Tibial artery (tissue), 4 donors: Measurements from ENCODE around the gene HMGN4.

Source experiments
- DNase-seq, 2 donors: peaks; one replicate each; pipeline ENCODE4 v3.0.0-alpha.2; 2019
- H3K27ac ChIP-seq, 2 donors: fragments of 200-600 bp; sonication (generic) in 1 of 2; 1 replicate in 1 of 2; 2 replicates in 1 of 2; pipeline ENCODE4 v1.5.1; 2018 to 2019; ENCODE audit warnings: mild to moderate bottlenecking in 1 of 2
- H3K27me3 ChIP-seq, 2 donors: fragments of 200-600 bp; sonication (generic) in 1 of 2; one replicate each; pipeline versions ENCODE4 v1.5.1 to v1.6.0; 2016 to 2019
- H3K36me3 ChIP-seq, 3 donors: fragments of 200-600 bp; sonication (generic) in 2 of 3; one replicate each; pipeline ENCODE4 v1.5.1; 2016 to 2019; ENCODE audit warnings: mild to moderate bottlenecking in 2 of 3
- H3K4me1 ChIP-seq, 4 donors: fragments of 200-600 bp; sonication (generic) in 2 of 4; 1 replicate in 3 of 4; 2 replicates in 1 of 4; pipeline ENCODE4 v1.5.1; 2016 to 2019
- H3K4me3 ChIP-seq, 2 donors: fragments of 200-600 bp; sonication (generic) in 1 of 2; 1 replicate in 1 of 2; 2 replicates in 1 of 2; pipeline ENCODE4 v1.5.1; 2018 to 2019; ENCODE audit warnings: mild to moderate bottlenecking in 2 of 2
- H3K9me3 ChIP-seq, 3 donors: fragments of 200-600 bp; sonication (generic) in 1 of 3; one replicate each; pipeline ENCODE4 v1.5.1; 2016 to 2019
- intact Hi-C: fragments of 100-400 bp; cut with DNase I; formaldehyde crosslinking; loops from one replicate; pipeline ENCODE4 v1.15.0; 2023; ENCODE audit warnings: low total_unique reads
- TF ChIP-seq, protein P1 (sequence below), 2 experiments: fragments of 200-600 bp in 1 of 2; fragments of 450-650 bp in 1 of 2; IDR thresholded peaks; one replicate each; pipeline ENCODE4 v1.5.1; 2017 to 2019; ENCODE audit warnings: antibody characterized with exemption in 2 of 2, mild to moderate bottlenecking in 1 of 2, moderate library complexity in 1 of 2

HMGN4 gene

DNA sequence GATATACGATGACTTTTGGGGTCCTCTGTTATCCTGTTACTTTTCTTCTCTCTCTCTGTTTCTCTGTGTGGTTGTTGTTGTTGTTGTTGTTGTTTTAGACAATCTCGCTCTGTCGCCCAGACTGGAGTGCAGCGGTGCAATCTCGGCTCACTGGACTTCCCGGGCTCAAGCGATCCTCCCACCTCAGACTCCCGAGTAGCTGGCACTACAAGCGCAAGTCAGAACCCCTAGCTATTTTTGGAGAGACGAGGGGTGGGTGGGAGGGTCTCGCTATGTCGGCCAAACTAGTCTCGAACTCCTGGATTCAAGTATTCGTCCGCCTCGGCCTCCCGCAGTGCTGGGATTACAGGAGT is 39.5 kb downstream of the HMGN4 start:
- intact Hi-C loops, result no loop called here
- no peak for DNase-seq
- TF ChIP-seq, protein P1, sequence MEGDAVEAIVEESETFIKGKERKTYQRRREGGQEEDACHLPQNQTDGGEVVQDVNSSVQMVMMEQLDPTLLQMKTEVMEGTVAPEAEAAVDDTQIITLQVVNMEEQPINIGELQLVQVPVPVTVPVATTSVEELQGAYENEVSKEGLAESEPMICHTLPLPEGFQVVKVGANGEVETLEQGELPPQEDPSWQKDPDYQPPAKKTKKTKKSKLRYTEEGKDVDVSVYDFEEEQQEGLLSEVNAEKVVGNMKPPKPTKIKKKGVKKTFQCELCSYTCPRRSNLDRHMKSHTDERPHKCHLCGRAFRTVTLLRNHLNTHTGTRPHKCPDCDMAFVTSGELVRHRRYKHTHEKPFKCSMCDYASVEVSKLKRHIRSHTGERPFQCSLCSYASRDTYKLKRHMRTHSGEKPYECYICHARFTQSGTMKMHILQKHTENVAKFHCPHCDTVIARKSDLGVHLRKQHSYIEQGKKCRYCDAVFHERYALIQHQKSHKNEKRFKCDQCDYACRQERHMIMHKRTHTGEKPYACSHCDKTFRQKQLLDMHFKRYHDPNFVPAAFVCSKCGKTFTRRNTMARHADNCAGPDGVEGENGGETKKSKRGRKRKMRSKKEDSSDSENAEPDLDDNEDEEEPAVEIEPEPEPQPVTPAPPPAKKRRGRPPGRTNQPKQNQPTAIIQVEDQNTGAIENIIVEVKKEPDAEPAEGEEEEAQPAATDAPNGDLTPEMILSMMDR (IDR thresholded peaks at IDR 0.05), result no peak
- Histone ChIP-seq H3K4me1 (peaks cover 0 to 7% (median 3%) of the 10 kb centered on the region in 4 donors), H3K27ac (no peak overlapping the region), H3K27me3 (no peaks in the 10 kb centered on the region), H3K4me3 (peak overlapping the region; percentile 19 to 23), H3K36me3 (no peaks in the 10 kb centered on the region), H3K9me3 (peaks cover 0 to 13% (median 9%) of the 10 kb centered on the region in 3 donors)

DNA sequence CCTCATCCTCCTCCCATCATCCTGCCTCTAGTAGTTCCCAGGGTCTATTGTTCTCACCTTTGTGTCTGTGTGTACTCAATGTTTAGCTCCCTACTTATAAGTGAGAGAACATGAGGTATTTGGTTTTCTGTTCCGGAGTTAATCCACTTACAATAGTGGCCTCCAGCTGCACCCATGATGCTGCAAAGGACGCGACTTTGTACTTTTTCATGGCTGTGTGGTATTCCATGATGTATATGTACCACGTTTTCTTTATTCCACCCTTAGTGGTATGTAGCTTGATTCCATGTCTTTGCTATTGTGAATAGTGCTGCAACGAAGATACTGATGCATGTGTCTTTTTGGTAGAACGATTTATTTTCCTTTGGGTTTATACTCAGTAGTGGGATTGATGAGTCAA is 40.1 kb downstream of the HMGN4 start:
- Histone ChIP-seq H3K27ac (no peak overlapping the region), H3K9me3 (peaks cover 0 to 13% (median 9%) of the 10 kb centered on the region in 3 donors), H3K27me3 (peaks cover 0 to under 1% of the 10 kb centered on the region in 2 donors), H3K4me3 (no peak overlapping the region), H3K36me3 (no peaks in the 10 kb centered on the region), H3K4me1 (peaks cover 0 to 7% (median 3%) of the 10 kb centered on the region in 4 donors)
- intact Hi-C loops, result no loop called here
- TF ChIP-seq, protein P1 (IDR thresholded peaks at IDR 0.05), result no peak
- no peak for DNase-seq

DNA sequence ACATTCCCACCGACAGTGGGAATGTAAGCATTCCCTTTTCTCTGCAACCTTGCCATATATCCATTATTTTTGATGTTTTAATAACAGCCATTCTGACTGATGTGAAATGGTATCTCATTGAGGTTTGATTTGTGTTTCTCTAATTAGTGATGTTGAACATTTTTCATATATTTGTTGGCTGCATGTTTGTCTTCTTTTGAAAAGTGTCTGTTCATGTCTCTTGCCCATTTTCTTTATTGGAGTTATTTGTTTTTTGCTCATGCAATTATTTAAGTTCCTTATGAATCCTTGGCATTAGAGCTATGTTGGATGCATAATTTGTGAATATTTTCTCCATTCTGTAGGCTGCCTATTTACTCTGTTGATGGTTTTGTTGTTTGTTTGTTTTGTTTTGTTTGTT is 40.6 kb downstream of the HMGN4 start:
- H3K36me3 ChIP-seq, result no peaks in the 10 kb centered on the region
- H3K4me1 ChIP-seq, result peaks cover 0 to 7% (median 3%) of the 10 kb centered on the region in 4 donors
- H3K9me3 ChIP-seq, result peaks cover 0 to 13% (median 9%) of the 10 kb centered on the region in 3 donors
- intact Hi-C loops, result no loop called here
- no peak for DNase-seq
- H3K27me3 ChIP-seq, result peaks cover 0 to 5% of the 10 kb centered on the region in 2 donors
- H3K4me3 ChIP-seq, result no peak overlapping the region
- no peak overlapping the region for H3K27ac ChIP-seq
- TF ChIP-seq, protein P1 (IDR thresholded peaks at IDR 0.05), result no peak

DNA sequence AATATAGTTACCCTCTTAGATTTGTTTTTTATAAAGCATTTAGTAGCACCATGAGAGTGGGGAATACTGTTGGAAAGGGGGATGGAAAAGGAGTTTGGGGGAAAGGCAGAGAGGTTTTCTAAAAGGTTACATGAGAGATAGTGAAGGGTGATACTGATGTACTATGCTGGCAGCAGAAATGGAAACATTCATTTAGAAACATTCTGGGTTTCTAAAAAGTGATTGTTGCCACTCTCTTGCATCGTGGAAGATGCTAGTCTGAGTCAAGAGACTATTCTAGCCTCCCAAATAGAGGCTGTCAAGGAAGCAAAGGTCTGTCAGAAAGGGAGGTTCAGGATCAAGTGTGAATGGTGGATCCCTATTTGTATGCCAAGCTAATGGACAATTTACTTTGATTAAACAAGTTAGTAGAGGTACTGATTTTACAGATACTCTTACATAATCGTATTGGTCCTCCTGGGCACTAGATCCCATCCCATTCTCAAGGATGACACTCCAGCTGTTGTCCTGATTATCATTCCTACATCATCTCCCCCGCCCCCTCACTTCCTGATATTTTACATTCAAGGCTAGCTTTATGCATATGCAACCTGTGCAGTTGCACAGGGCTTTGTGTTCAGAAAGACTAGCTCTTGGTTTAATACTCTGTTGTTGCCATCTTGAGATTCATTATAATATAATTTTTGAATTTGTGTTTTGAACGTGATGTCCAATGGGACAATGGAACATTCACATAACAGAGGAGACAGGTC is 43.2 kb downstream of the HMGN4 start:
- Histone ChIP-seq H3K27me3 (peaks cover 0 to 17% of the 10 kb centered on the region in 2 donors), H3K27ac (no peak overlapping the region), H3K9me3 (peaks cover 0 to 13% (median 9%) of the 10 kb centered on the region in 3 donors), H3K4me1 (peaks cover 0 to 7% (median 3%) of the 10 kb centered on the region in 4 donors), H3K36me3 (no peaks in the 10 kb centered on the region), H3K4me3 (no peak overlapping the region)
- TF ChIP-seq, protein P1 (IDR thresholded peaks at IDR 0.05), result no peak
- intact Hi-C loops, result no loop called here
- DNase-seq, result no peak

DNA sequence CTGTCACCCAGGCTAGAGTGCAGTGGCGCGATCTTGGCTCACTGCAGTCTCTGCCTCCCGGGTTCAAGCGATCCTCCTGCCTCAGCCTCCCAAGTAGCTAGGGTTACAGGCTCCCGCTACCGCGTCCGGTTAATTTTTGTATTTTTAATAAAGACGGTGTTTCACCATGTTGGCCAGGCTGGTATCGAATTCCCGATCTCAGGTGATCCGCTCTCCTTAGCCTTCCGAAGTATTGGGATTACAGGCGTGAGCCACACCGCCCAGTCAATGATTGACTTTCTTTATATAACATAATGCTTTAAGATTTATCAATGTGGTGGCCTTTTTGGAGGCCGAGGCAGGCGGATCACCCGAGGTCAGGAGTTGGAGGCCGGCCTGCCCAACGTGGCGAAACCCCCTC is 50.8 kb downstream of the HMGN4 start:
- peaks cover 0 to 52% of the 10 kb centered on the region in 2 donors for H3K27me3 ChIP-seq
- DNase-seq, result no peak
- no peaks in the 10 kb centered on the region for H3K36me3 ChIP-seq
- H3K27ac ChIP-seq, result no peak overlapping the region
- H3K4me1 ChIP-seq, result no peaks in the 10 kb centered on the region
- intact Hi-C loops, result no loop called here
- no peaks in the 10 kb centered on the region for H3K9me3 ChIP-seq
- H3K4me3 ChIP-seq, result no peak overlapping the region
- TF ChIP-seq, protein P1 (IDR thresholded peaks at IDR 0.05), result no peak
